ENCODE measurements around the gene ZCCHC14. TPM values are rescaled to one million over a fixed set of nuclear protein-coding genes. Genes with fewer than 3 reads are reported as not detected.
"Not testable (repeated sequence)": the region's sequence is repeated elsewhere in the genome, so short reads cannot be mapped to it uniquely, and the experiment has no call there.

Gene ZCCHC14
- polyA plus RNA-seq, 12 donors: 16.6 to 26.0 (median 18.0) TPM; not detected in 1

- no peak for DNase-seq
Measured at GRCh38 chr16:87526238-87526947, 33.6 kb upstream of the ZCCHC14 start.

- no peak for DNase-seq
Measured at GRCh38 chr16:87525352-87525751, 32.5 kb upstream of the ZCCHC14 start.

GRCh38 chr16:87524407-87524806, 31.6 kb upstream of the ZCCHC14 start:
- no peak for DNase-seq

- not testable (repeated sequence) for DNase-seq
Measured at GRCh38 chr16:87523605-87524004, 30.8 kb upstream of the ZCCHC14 start.

- DNase-seq: not testable (repeated sequence)
Measured at GRCh38 chr16:87521764-87522163, 28.9 kb upstream of the ZCCHC14 start.

- DNase-seq: not testable (repeated sequence)
Measured at GRCh38 chr16:87519170-87519569, 26.3 kb upstream of the ZCCHC14 start.

GRCh38 chr16:87518430-87519051, 25.7 kb upstream of the ZCCHC14 start:
- DNase-seq: not testable (repeated sequence)

- DNase-seq: not testable (repeated sequence)
Measured at GRCh38 chr16:87517610-87518429, 25.0 kb upstream of the ZCCHC14 start.

- DNase-seq: no peak
Measured at GRCh38 chr16:87516361-87516760, 23.5 kb upstream of the ZCCHC14 start.

- DNase-seq: no peak
Measured at GRCh38 chr16:87515475-87516330, 22.9 kb upstream of the ZCCHC14 start.

GRCh38 chr16:87509778-87510177, 17.0 kb upstream of the ZCCHC14 start:
- DNase-seq: not testable (repeated sequence)

GRCh38 chr16:87507351-87508069, 14.7 kb upstream of the ZCCHC14 start:
- no peak for DNase-seq

GRCh38 chr16:87506423-87507350, 13.9 kb upstream of the ZCCHC14 start:
- no peak for DNase-seq

- DNase-seq: no peak
Measured at GRCh38 chr16:87505834-87506233, 13.0 kb upstream of the ZCCHC14 start.

- DNase-seq: not testable (repeated sequence)
Measured at GRCh38 chr16:87503232-87503937, 10.6 kb upstream of the ZCCHC14 start.

GRCh38 chr16:87502308-87502969, 9.6 kb upstream of the ZCCHC14 start:
- DNase-seq: no peak

GRCh38 chr16:87501117-87501516, 8.3 kb upstream of the ZCCHC14 start:
- DNase-seq: no peak

GRCh38 chr16:87499189-87499486, 6.3 kb upstream of the ZCCHC14 start:
- DNase-seq: no peak
